Measurements from ENCODE around the gene CARMIL3.

Gene CARMIL3

GRCh38 chr14:24093901-24094840, 42.4 kb downstream of the CARMIL3 start, which contains the start of gene PCK2:
Gene PCK2 (plus strand): TSS chr14:24094311. CDS start chr14:24094406, 95 bp downstream.
- no peaks in the 10 kb centered on the region for H3K9me3 ChIP-seq (ENCODE audit: control insufficient read depth in 1 of 2, low read length in 2 of 2)
- peak within 1 kb of the TSS; percentile 75 to 86 for H3K4me3 ChIP-seq (ENCODE audit: low read depth in 1 of 2, low read length in 2 of 2)
- H3K4me1 ChIP-seq (ENCODE audit: control insufficient read depth in 1 of 2, insufficient read depth in 2 of 2, low read length in 2 of 2) = peaks cover 6 to 9% of the 10 kb centered on the region in 2 donors
- H3K36me3 ChIP-seq (ENCODE audit: control insufficient read depth in 1 of 2, insufficient read depth in 2 of 2, low read length in 2 of 2) = peaks cover 0 to 7% of the 10 kb centered on the region in 2 donors
- H3K27me3 ChIP-seq (ENCODE audit: low read depth, low read length) = no peaks in the 10 kb centered on the region
- peak within 1 kb of the TSS; percentile 94 for H3K27ac ChIP-seq (ENCODE audit: low read length)

- H3K36me3 ChIP-seq (ENCODE audit: control insufficient read depth in 1 of 2, insufficient read depth in 2 of 2, low read length in 2 of 2) = peaks cover 0 to 7% of the 10 kb centered on the region in 2 donors
- H3K4me3 ChIP-seq (ENCODE audit: low read depth in 1 of 2, low read length in 2 of 2) = peak overlapping the region; percentile 75 to 86
- H3K27me3 ChIP-seq (ENCODE audit: low read depth, low read length) = no peaks in the 10 kb centered on the region
- H3K9me3 ChIP-seq (ENCODE audit: control insufficient read depth in 1 of 2, low read length in 2 of 2) = no peaks in the 10 kb centered on the region
- peak overlapping the region; percentile 94 for H3K27ac ChIP-seq (ENCODE audit: low read length)
- H3K4me1 ChIP-seq (ENCODE audit: control insufficient read depth in 1 of 2, insufficient read depth in 2 of 2, low read length in 2 of 2) = peaks cover 6 to 9% of the 10 kb centered on the region in 2 donors
These were observed 43.0 kb downstream of the CARMIL3 start for GRCh38 chr14:24094841-24095270.

GRCh38 chr14:24095271-24096068, 43.7 kb downstream of the CARMIL3 start:
- Histone ChIP-seq H3K9me3 (ENCODE audit: control insufficient read depth in 1 of 2, low read length in 2 of 2) (no peaks in the 10 kb centered on the region), H3K4me3 (ENCODE audit: low read depth in 1 of 2, low read length in 2 of 2) (peak overlapping the region; percentile 75 to 86), H3K36me3 (ENCODE audit: control insufficient read depth in 1 of 2, insufficient read depth in 2 of 2, low read length in 2 of 2) (peaks cover 0 to 12% of the 10 kb centered on the region in 2 donors), H3K4me1 (ENCODE audit: control insufficient read depth in 1 of 2, insufficient read depth in 2 of 2, low read length in 2 of 2) (peaks cover 6 to 9% of the 10 kb centered on the region in 2 donors), H3K27me3 (ENCODE audit: low read depth, low read length) (no peaks in the 10 kb centered on the region), H3K27ac (ENCODE audit: low read length) (peak overlapping the region; percentile 94)

GRCh38 chr14:24096545-24097181, 44.9 kb downstream of the CARMIL3 start:
- H3K27me3 ChIP-seq (ENCODE audit: low read depth, low read length) = no peaks in the 10 kb centered on the region
- no peaks in the 10 kb centered on the region for H3K9me3 ChIP-seq (ENCODE audit: control insufficient read depth in 1 of 2, low read length in 2 of 2)
- peaks cover 6 to 9% of the 10 kb centered on the region in 2 donors for H3K4me1 ChIP-seq (ENCODE audit: control insufficient read depth in 1 of 2, insufficient read depth in 2 of 2, low read length in 2 of 2)
- H3K4me3 ChIP-seq (ENCODE audit: low read depth in 1 of 2, low read length in 2 of 2) = no peak overlapping the region
- no peak overlapping the region for H3K27ac ChIP-seq (ENCODE audit: low read length)
- peaks cover 4 to 22% of the 10 kb centered on the region in 2 donors for H3K36me3 ChIP-seq (ENCODE audit: control insufficient read depth in 1 of 2, insufficient read depth in 2 of 2, low read length in 2 of 2)

- Histone ChIP-seq H3K27me3 (ENCODE audit: low read depth, low read length) (no peaks in the 10 kb centered on the region), H3K9me3 (ENCODE audit: control insufficient read depth in 1 of 2, low read length in 2 of 2) (no peaks in the 10 kb centered on the region), H3K36me3 (ENCODE audit: control insufficient read depth in 1 of 2, insufficient read depth in 2 of 2, low read length in 2 of 2) (peaks cover 4 to 34% of the 10 kb centered on the region in 2 donors), H3K27ac (ENCODE audit: low read length) (no peak overlapping the region), H3K4me1 (ENCODE audit: control insufficient read depth in 1 of 2, insufficient read depth in 2 of 2, low read length in 2 of 2) (peaks cover 6 to 9% of the 10 kb centered on the region in 2 donors), H3K4me3 (ENCODE audit: low read depth in 1 of 2, low read length in 2 of 2) (no peak overlapping the region)
These were observed 46.6 kb downstream of the CARMIL3 start for GRCh38 chr14:24098229-24098926.

- Histone ChIP-seq H3K9me3 (ENCODE audit: control insufficient read depth in 1 of 2, low read length in 2 of 2) (no peaks in the 10 kb centered on the region), H3K4me3 (ENCODE audit: low read depth in 1 of 2, low read length in 2 of 2) (no peak overlapping the region), H3K27me3 (ENCODE audit: low read depth, low read length) (no peaks in the 10 kb centered on the region), H3K4me1 (ENCODE audit: control insufficient read depth in 1 of 2, insufficient read depth in 2 of 2, low read length in 2 of 2) (peaks cover 3 to 9% of the 10 kb centered on the region in 2 donors), H3K36me3 (ENCODE audit: control insufficient read depth in 1 of 2, insufficient read depth in 2 of 2, low read length in 2 of 2) (peaks cover 10 to 37% of the 10 kb centered on the region in 2 donors), H3K27ac (ENCODE audit: low read length) (no peak overlapping the region)
These were observed 47.4 kb downstream of the CARMIL3 start for GRCh38 chr14:24098927-24099813.

- Histone ChIP-seq H3K4me3 (ENCODE audit: low read depth in 1 of 2, low read length in 2 of 2) (no peak overlapping the region), H3K9me3 (ENCODE audit: control insufficient read depth in 1 of 2, low read length in 2 of 2) (no peaks in the 10 kb centered on the region), H3K27ac (ENCODE audit: low read length) (no peak overlapping the region), H3K27me3 (ENCODE audit: low read depth, low read length) (no peaks in the 10 kb centered on the region), H3K36me3 (ENCODE audit: control insufficient read depth in 1 of 2, insufficient read depth in 2 of 2, low read length in 2 of 2) (peaks cover 10 to 37% of the 10 kb centered on the region in 2 donors), H3K4me1 (ENCODE audit: control insufficient read depth in 1 of 2, insufficient read depth in 2 of 2, low read length in 2 of 2) (peaks cover 2% of the 10 kb centered on the region in 2 donors)
These were observed 48.6 kb downstream of the CARMIL3 start for GRCh38 chr14:24100197-24100981.

GRCh38 chr14:24100982-24101494, 49.2 kb downstream of the CARMIL3 start:
- H3K36me3 ChIP-seq (ENCODE audit: control insufficient read depth in 1 of 2, insufficient read depth in 2 of 2, low read length in 2 of 2) = peaks cover 10 to 37% of the 10 kb centered on the region in 2 donors
- no peak overlapping the region for H3K27ac ChIP-seq (ENCODE audit: low read length)
- no peaks in the 10 kb centered on the region for H3K4me1 ChIP-seq (ENCODE audit: control insufficient read depth in 1 of 2, insufficient read depth in 2 of 2, low read length in 2 of 2)
- no peaks in the 10 kb centered on the region for H3K9me3 ChIP-seq (ENCODE audit: control insufficient read depth in 1 of 2, low read length in 2 of 2)
- no peaks in the 10 kb centered on the region for H3K27me3 ChIP-seq (ENCODE audit: low read depth, low read length)
- H3K4me3 ChIP-seq (ENCODE audit: low read depth in 1 of 2, low read length in 2 of 2) = no peak overlapping the region

- Histone ChIP-seq H3K9me3 (ENCODE audit: control insufficient read depth in 1 of 2, low read length in 2 of 2) (no peaks in the 10 kb centered on the region), H3K36me3 (ENCODE audit: control insufficient read depth in 1 of 2, insufficient read depth in 2 of 2, low read length in 2 of 2) (peaks cover 10 to 37% of the 10 kb centered on the region in 2 donors), H3K4me1 (ENCODE audit: control insufficient read depth in 1 of 2, insufficient read depth in 2 of 2, low read length in 2 of 2) (no peaks in the 10 kb centered on the region), H3K4me3 (ENCODE audit: low read depth in 1 of 2, low read length in 2 of 2) (no peak overlapping the region), H3K27ac (ENCODE audit: low read length) (no peak overlapping the region), H3K27me3 (ENCODE audit: low read depth, low read length) (no peaks in the 10 kb centered on the region)
These were observed 50.7 kb downstream of the CARMIL3 start for GRCh38 chr14:24102357-24103048.
